Panc1 (cell line): Measurements from ENCODE around the gene CADPS2. TPM values are rescaled to one million over a fixed set of nuclear protein-coding genes. Genes with fewer than 3 reads are reported as not detected.

Experiments used
- ATAC-seq: fragments of 200-7000 bp; cut with Tn5 transposase; 2 replicates; pipeline ENCODE4 v1.9.1; 2020; ENCODE audit warnings: mild to moderate bottlenecking, moderate library complexity
- BruUV-seq: library from RNA; stranded (reverse); fragments of 400-500 nt; replicated peaks from 2 replicates; lab custom pipeline; 2021; lab: Mats Ljungman, UMichigan
- CTCF ChIA-PET: fragments of 300-600 bp; sonication (Branson Sonifier 250); formaldehyde crosslinking; loops from one replicate; lab custom pipeline; 2022; ENCODE audit warnings: antibody characterized with exemption; lab: Charles Lee
- POLR2A ChIA-PET: fragments of 300-600 bp; sonication (Branson Sonifier 250); formaldehyde crosslinking; loops from one replicate; lab custom pipeline; 2022; ENCODE audit warnings: antibody characterized with exemption; lab: Charles Lee
- DNase-seq: peaks from one replicate; pipeline ENCODE4 v3.0.0-alpha.2; 2010; ENCODE audit warnings: low read depth, low spot score
- H3K27ac ChIP-seq: 2 replicates; pipeline ENCODE4 v1.5.1; 2011; ENCODE audit warnings: mild to moderate bottlenecking, low read length, inconsistent platforms
- H3K27me3 ChIP-seq: fragments of 200-500 bp; sonication (Bioruptor generic); 2 replicates; pipeline ENCODE4 v1.6.0; 2014; ENCODE audit warnings: low read length, inconsistent platforms; ENCODE audit not compliant: control insufficient read depth, insufficient read depth
- H3K36me3 ChIP-seq: fragments of 200-500 bp; sonication (Bioruptor generic); 2 replicates; pipeline ENCODE4 v1.5.1; 2014; ENCODE audit warnings: inconsistent platforms, mild to moderate bottlenecking, low read length, moderate library complexity; ENCODE audit not compliant: control insufficient read depth, insufficient read depth
- H3K4me1 ChIP-seq: 2 replicates; pipeline ENCODE4 v1.5.1; 2011; ENCODE audit warnings: inconsistent platforms, mild to moderate bottlenecking, low read length, moderate library complexity; ENCODE audit not compliant: control insufficient read depth, insufficient read depth
- H3K4me3 ChIP-seq, 2 experiments: 2 replicates each; pipeline ENCODE4 v1.5.1; 2011 to 2012; ENCODE audit warnings: low read depth in 2 of 2, low read length in 2 of 2, mild to moderate bottlenecking in 2 of 2, inconsistent platforms in 1 of 2, moderate library complexity in 1 of 2
- H3K9me3 ChIP-seq: fragments of 200-500 bp; sonication (Bioruptor generic); 2 replicates; pipeline ENCODE4 v1.5.1; 2014; ENCODE audit warnings: low read depth, mild to moderate bottlenecking, inconsistent platforms, low read length, moderate library complexity; ENCODE audit not compliant: control insufficient read depth, insufficient read depth
- POLR2AphosphoS5 ChIP-seq: IDR thresholded peaks from 2 replicates; pipeline ENCODE4 v1.6.1; 2012; ENCODE audit warnings: mild to moderate bottlenecking, low read depth, low read length, moderate library complexity
- REST ChIP-seq, 2 experiments: IDR thresholded peaks; 2 replicates each; pipeline ENCODE4 v1.6.1; 2011 to 2012; ENCODE audit warnings: low read depth in 2 of 2, control low read depth in 1 of 2, low read length in 1 of 2, mild to moderate bottlenecking in 1 of 2, moderate library complexity in 1 of 2; ENCODE audit not compliant: insufficient read depth in 1 of 2
- SIN3A ChIP-seq: IDR thresholded peaks from 2 replicates; pipeline ENCODE4 v1.6.1; 2012; ENCODE audit warnings: low read depth, mild to moderate bottlenecking, low read length, moderate library complexity, borderline replicate concordance; ENCODE audit not compliant: insufficient read depth
- TCF7L2 ChIP-seq: IDR thresholded peaks from 2 replicates; pipeline ENCODE4 v1.6.1; 2011; ENCODE audit warnings: mild to moderate bottlenecking, low read depth, low read length, inconsistent platforms
- in situ Hi-C: cut with HindIII; loops from 2 replicates; pipeline ENCODE4 v1.10.0; 2016; ENCODE audit warnings: low sequenced_read_pairs, low pct_unique_long_range_greater_than_20kb
- intact Hi-C: fragments of 100-400 bp; cut with micrococcal nuclease; formaldehyde crosslinking; loops from one replicate; pipeline ENCODE4 v1.10.0; 2022; ENCODE audit not compliant: unreplicated experiment
- total RNA-seq: library from RNA; stranded (reverse); gene quantifications from one replicate; pipeline ENCODE4 v1.2.1, GENCODE V29; 2021; ENCODE audit not compliant: unreplicated experiment
- TF ChIP-seq, protein P1 (sequence below): fragments of 450-650 bp; IDR thresholded peaks from 2 replicates; pipeline ENCODE4 v1.5.1; 2017; ENCODE audit warnings: mild to moderate bottlenecking

The CADPS2 gene
- total RNA-seq, 1 experiment from 2014 or later: 1.6 TPM

DNA sequence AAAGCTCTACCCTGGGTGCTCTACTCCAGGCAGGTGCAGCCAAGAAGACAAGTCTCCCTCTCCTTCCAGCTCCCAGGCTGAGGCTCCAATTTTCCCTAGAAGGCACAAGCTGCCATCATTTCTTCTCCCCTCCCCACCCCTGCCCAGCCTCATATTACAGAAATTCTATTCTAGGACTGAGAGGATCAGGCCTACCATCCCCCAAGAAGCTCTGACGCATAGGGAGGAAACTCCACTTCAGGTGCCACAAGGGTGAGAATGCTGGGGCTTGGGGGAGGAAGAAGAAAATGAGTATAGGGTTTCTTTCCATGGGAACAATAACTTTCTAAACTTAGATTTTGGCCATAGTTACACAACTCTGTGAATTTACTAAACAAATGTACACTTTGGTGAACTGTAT is 617.0 kb downstream of the CADPS2 start:
- BruUV-seq: no TSS peak
- intact Hi-C loops: no loop called here
- H3K4me3 ChIP-seq: no peak overlapping the region
- H3K27me3 ChIP-seq: no peaks in the 10 kb centered on the region
- TF ChIP-seq, protein P1, sequence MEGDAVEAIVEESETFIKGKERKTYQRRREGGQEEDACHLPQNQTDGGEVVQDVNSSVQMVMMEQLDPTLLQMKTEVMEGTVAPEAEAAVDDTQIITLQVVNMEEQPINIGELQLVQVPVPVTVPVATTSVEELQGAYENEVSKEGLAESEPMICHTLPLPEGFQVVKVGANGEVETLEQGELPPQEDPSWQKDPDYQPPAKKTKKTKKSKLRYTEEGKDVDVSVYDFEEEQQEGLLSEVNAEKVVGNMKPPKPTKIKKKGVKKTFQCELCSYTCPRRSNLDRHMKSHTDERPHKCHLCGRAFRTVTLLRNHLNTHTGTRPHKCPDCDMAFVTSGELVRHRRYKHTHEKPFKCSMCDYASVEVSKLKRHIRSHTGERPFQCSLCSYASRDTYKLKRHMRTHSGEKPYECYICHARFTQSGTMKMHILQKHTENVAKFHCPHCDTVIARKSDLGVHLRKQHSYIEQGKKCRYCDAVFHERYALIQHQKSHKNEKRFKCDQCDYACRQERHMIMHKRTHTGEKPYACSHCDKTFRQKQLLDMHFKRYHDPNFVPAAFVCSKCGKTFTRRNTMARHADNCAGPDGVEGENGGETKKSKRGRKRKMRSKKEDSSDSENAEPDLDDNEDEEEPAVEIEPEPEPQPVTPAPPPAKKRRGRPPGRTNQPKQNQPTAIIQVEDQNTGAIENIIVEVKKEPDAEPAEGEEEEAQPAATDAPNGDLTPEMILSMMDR: no peak
- TF ChIP-seq SIN3A (no peak), REST (IDR thresholded peaks at IDR 0.05; ENCODE audit: insufficient read depth in 1 of 2, low read depth in 2 of 2, low read length in 1 of 2) (no peak), POLR2AphosphoS5 (no peak), TCF7L2 (no peak)
- CTCF ChIA-PET: no interaction called here
- DNase-seq (no peak), ATAC-seq (no peak)
- POLR2A ChIA-PET: no interaction called here
- no peaks in the 10 kb centered on the region for H3K9me3 ChIP-seq
- no peaks in the 10 kb centered on the region for H3K36me3 ChIP-seq
- H3K27ac ChIP-seq: no peak overlapping the region
- in situ Hi-C loops: no loop called here
- H3K4me1 ChIP-seq: no peaks in the 10 kb centered on the region

Other genes with a start within 250 kb of the CADPS2 start
- gene RNF133, start 187.3 kb downstream of the CADPS2 start, total RNA-seq: not detected
- gene RNF148, start 183.5 kb downstream of the CADPS2 start, total RNA-seq: not detected
- gene TAS2R16, start 109.2 kb upstream of the CADPS2 start, total RNA-seq: not detected